ENCODE data around the gene RGMA. TPM values are rescaled to one million over a fixed set of nuclear protein-coding genes. Genes with fewer than 3 reads are reported as not detected.

The RGMA gene
- total and polyA plus RNA-seq, 2 experiments from 2014 or later, result 34.2 to 36.5 TPM

DNA sequence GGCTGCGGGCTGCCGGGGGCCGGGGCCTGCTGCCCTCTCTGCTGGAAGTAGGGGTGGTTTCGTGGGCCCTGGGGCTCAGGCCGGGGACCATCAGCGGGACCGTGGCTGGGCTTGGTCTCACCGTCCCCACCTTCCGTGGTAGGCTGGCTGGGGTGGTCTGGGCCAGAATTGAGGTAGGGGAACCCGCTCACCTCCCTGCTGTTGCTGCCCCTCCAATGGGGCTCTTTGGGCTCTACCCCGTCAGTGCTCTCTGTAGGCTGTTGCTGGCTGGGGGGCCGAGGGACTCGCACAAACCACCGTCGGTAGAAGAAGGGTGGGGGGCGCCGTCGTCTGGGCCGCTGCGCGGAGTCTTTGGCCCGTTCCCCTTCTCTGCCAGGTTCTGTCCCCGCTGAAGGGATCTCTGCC lies 23.4 kb downstream of the RGMA start:
- Histone ChIP-seq H3K79me2 (replicated peaks; ENCODE audit: insufficient read depth) (peaks cover 87% of the 10 kb centered on the region), H4K20me1 (replicated peaks; ENCODE audit: insufficient read depth) (peaks cover 35% of the 10 kb centered on the region), H3K4me2 (no peak overlapping the region), H3K4me3 (no peak overlapping the region), H3K4me1 (ENCODE audit: insufficient read depth) (peaks cover 67% of the 10 kb centered on the region), H2AFZ (no peak overlapping the region), H3K27ac (ENCODE audit: low read depth) (no peak overlapping the region), H3F3A (replicated peaks; ENCODE audit: low read depth) (peaks cover 9% of the 10 kb centered on the region), H3K9me2 (ENCODE audit: insufficient read depth) (no peaks in the 10 kb centered on the region), H3K27me3 (ENCODE audit: insufficient read depth) (no peaks in the 10 kb centered on the region), H3K36me3 (ENCODE audit: insufficient read depth) (0 out of 2 replicates have a peak, but pooled peaks cover 6% of the 10 kb centered on the region)
- H3K4me3 Mint-ChIP-seq, result no peak overlapping the region
- no peak overlapping the region for H3K27ac Mint-ChIP-seq
- peaks cover 19% of the 10 kb centered on the region for H3K27me3 Mint-ChIP-seq (ENCODE audit: insufficient read depth, low read depth, poor library complexity)
- peaks cover 63% of the 10 kb centered on the region for H3K36me3 Mint-ChIP-seq (ENCODE audit: low read depth)
- no peaks in the 10 kb centered on the region for H3K9me3 Mint-ChIP-seq
- TF ChIP-seq NANOG (IDR thresholded peaks at IDR 0.05; ENCODE audit: borderline replicate concordance) (no peak), POLR2AphosphoS5 (IDR thresholded peaks at IDR 0.05; ENCODE audit: low read depth) (no peak), EZH2 (IDR thresholded peaks at IDR 0.05; ENCODE audit: low read depth, unreplicated experiment) (no peak), EZH2phosphoT487 (IDR thresholded peaks at IDR 0.05; ENCODE audit: unreplicated experiment) (no peak), ZNF114 (CRISPR knock-in tag; IDR thresholded peaks at IDR 0.05) (no peak), ZNF331 (CRISPR knock-in tag; IDR thresholded peaks at IDR 0.05; ENCODE audit: low read depth) (no peak), CREB1 (CRISPR knock-in tag; IDR thresholded peaks at IDR 0.05; ENCODE audit: low read depth) (no peak), STAT1 (IDR thresholded peaks at IDR 0.05; ENCODE audit: unreplicated experiment) (no peak)
- TF ChIP-seq, protein P1, sequence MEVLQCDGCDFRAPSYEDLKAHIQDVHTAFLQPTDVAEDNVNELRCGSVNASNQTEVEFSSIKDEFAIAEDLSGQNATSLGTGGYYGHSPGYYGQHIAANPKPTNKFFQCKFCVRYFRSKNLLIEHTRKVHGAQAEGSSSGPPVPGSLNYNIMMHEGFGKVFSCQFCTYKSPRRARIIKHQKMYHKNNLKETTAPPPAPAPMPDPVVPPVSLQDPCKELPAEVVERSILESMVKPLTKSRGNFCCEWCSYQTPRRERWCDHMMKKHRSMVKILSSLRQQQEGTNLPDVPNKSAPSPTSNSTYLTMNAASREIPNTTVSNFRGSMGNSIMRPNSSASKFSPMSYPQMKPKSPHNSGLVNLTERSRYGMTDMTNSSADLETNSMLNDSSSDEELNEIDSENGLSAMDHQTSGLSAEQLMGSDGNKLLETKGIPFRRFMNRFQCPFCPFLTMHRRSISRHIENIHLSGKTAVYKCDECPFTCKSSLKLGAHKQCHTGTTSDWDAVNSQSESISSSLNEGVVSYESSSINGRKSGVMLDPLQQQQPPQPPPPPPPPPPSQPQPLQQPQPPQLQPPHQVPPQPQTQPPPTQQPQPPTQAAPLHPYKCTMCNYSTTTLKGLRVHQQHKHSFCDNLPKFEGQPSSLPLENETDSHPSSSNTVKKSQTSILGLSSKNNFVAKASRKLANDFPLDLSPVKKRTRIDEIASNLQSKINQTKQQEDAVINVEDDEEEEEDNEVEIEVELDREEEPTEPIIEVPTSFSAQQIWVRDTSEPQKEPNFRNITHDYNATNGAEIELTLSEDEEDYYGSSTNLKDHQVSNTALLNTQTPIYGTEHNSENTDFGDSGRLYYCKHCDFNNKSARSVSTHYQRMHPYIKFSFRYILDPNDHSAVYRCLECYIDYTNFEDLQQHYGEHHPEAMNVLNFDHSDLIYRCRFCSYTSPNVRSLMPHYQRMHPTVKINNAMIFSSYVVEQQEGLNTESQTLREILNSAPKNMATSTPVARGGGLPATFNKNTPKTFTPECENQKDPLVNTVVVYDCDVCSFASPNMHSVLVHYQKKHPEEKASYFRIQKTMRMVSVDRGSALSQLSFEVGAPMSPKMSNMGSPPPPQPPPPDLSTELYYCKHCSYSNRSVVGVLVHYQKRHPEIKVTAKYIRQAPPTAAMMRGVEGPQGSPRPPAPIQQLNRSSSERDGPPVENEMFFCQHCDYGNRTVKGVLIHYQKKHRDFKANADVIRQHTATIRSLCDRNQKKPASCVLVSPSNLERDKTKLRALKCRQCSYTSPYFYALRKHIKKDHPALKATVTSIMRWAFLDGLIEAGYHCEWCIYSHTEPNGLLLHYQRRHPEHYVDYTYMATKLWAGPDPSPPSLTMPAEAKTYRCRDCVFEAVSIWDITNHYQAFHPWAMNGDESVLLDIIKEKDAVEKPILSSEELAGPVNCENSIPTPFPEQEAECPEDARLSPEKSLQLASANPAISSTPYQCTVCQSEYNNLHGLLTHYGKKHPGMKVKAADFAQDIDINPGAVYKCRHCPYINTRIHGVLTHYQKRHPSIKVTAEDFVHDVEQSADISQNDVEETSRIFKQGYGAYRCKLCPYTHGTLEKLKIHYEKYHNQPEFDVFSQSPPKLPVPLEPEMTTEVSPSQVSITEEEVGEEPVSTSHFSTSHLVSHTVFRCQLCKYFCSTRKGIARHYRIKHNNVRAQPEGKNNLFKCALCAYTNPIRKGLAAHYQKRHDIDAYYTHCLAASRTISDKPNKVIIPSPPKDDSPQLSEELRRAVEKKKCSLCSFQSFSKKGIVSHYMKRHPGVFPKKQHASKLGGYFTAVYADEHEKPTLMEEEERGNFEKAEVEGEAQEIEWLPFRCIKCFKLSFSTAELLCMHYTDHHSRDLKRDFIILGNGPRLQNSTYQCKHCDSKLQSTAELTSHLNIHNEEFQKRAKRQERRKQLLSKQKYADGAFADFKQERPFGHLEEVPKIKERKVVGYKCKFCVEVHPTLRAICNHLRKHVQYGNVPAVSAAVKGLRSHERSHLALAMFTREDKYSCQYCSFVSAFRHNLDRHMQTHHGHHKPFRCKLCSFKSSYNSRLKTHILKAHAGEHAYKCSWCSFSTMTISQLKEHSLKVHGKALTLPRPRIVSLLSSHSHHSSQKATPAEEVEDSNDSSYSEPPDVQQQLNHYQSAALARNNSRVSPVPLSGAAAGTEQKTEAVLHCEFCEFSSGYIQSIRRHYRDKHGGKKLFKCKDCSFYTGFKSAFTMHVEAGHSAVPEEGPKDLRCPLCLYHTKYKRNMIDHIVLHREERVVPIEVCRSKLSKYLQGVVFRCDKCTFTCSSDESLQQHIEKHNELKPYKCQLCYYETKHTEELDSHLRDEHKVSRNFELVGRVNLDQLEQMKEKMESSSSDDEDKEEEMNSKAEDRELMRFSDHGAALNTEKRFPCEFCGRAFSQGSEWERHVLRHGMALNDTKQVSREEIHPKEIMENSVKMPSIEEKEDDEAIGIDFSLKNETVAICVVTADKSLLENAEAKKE (CRISPR knock-in tag; IDR thresholded peaks at IDR 0.05), result no peak
- TF ChIP-seq, protein P2, sequence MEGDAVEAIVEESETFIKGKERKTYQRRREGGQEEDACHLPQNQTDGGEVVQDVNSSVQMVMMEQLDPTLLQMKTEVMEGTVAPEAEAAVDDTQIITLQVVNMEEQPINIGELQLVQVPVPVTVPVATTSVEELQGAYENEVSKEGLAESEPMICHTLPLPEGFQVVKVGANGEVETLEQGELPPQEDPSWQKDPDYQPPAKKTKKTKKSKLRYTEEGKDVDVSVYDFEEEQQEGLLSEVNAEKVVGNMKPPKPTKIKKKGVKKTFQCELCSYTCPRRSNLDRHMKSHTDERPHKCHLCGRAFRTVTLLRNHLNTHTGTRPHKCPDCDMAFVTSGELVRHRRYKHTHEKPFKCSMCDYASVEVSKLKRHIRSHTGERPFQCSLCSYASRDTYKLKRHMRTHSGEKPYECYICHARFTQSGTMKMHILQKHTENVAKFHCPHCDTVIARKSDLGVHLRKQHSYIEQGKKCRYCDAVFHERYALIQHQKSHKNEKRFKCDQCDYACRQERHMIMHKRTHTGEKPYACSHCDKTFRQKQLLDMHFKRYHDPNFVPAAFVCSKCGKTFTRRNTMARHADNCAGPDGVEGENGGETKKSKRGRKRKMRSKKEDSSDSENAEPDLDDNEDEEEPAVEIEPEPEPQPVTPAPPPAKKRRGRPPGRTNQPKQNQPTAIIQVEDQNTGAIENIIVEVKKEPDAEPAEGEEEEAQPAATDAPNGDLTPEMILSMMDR (conservative IDR thresholded peaks at IDR 0.05; ENCODE audit: low read depth in 2 of 2), result no peak
- TF ChIP-seq, protein P3, sequence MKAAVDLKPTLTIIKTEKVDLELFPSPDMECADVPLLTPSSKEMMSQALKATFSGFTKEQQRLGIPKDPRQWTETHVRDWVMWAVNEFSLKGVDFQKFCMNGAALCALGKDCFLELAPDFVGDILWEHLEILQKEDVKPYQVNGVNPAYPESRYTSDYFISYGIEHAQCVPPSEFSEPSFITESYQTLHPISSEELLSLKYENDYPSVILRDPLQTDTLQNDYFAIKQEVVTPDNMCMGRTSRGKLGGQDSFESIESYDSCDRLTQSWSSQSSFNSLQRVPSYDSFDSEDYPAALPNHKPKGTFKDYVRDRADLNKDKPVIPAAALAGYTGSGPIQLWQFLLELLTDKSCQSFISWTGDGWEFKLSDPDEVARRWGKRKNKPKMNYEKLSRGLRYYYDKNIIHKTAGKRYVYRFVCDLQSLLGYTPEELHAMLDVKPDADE (IDR thresholded peaks at IDR 0.05), result no peak
- TF ChIP-seq, protein P4, sequence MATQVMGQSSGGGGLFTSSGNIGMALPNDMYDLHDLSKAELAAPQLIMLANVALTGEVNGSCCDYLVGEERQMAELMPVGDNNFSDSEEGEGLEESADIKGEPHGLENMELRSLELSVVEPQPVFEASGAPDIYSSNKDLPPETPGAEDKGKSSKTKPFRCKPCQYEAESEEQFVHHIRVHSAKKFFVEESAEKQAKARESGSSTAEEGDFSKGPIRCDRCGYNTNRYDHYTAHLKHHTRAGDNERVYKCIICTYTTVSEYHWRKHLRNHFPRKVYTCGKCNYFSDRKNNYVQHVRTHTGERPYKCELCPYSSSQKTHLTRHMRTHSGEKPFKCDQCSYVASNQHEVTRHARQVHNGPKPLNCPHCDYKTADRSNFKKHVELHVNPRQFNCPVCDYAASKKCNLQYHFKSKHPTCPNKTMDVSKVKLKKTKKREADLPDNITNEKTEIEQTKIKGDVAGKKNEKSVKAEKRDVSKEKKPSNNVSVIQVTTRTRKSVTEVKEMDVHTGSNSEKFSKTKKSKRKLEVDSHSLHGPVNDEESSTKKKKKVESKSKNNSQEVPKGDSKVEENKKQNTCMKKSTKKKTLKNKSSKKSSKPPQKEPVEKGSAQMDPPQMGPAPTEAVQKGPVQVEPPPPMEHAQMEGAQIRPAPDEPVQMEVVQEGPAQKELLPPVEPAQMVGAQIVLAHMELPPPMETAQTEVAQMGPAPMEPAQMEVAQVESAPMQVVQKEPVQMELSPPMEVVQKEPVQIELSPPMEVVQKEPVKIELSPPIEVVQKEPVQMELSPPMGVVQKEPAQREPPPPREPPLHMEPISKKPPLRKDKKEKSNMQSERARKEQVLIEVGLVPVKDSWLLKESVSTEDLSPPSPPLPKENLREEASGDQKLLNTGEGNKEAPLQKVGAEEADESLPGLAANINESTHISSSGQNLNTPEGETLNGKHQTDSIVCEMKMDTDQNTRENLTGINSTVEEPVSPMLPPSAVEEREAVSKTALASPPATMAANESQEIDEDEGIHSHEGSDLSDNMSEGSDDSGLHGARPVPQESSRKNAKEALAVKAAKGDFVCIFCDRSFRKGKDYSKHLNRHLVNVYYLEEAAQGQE (IDR thresholded peaks at IDR 0.05; ENCODE audit: unreplicated experiment), result no peak
- ATAC-seq (no peak), DNase-seq (ENCODE audit: low spot score) (no peak)
- H3K4me1 Mint-ChIP-seq, result peaks cover 85% of the 10 kb centered on the region

Data from GM23338 (cell line).